HCT116 (cell line): Measurements from ENCODE around the gene BTN1A1. TPM values are rescaled to one million over a fixed set of nuclear protein-coding genes. Genes with fewer than 3 reads are reported as not detected.

Source experiments
- ATAC-seq: fragments of 200-7000 bp; cut with Tn5 transposase; 2 replicates; pipeline ENCODE4 v1.9.1; 2020; ENCODE audit warnings: mild to moderate bottlenecking, moderate library complexity
- BruUV-seq: library from RNA; stranded (reverse); fragments of 400-500 nt; replicated peaks from 2 replicates; lab custom pipeline; 2021; lab: Mats Ljungman, UMichigan
- CTCF ChIA-PET: fragments of 300-600 bp; sonication (Branson Sonifier 250); formaldehyde crosslinking; loops from one replicate; lab custom pipeline; 2021; ENCODE audit warnings: antibody characterized with exemption; lab: Charles Lee
- POLR2A ChIA-PET: fragments of 300-600, 350-600 bp; sonication (Branson Sonifier 250); formaldehyde crosslinking; loops from one replicate; lab custom pipeline; 2021; ENCODE audit warnings: antibody characterized with exemption; lab: Charles Lee
- RAD21 ChIA-PET, 2 experiments: fragments of 300-600 bp; sonication (Branson Sonifier 250); formaldehyde crosslinking; loops; one replicate each; lab custom pipeline; 2023; ENCODE audit warnings: low total read pairs in 2 of 2; ENCODE audit not compliant: uncharacterized antibody in 2 of 2, unreplicated experiment in 2 of 2, low non-redundant PET in 1 of 2; lab: Charles Lee
- DNase-seq: peaks from one replicate; pipeline ENCODE4 v3.0.0-alpha.2; 2010; ENCODE audit warnings: low read depth, low spot score
- H2AFZ ChIP-seq: fragments of 200-600 bp; shearing (Covaris generic), sonication (generic); 2 replicates; pipeline ENCODE4 v1.6.1; 2017; ENCODE audit warnings: low read depth, mixed run types, mixed read lengths, antibody characterized with exemption, low read length; ENCODE audit not compliant: poor library complexity, severe bottlenecking
- H3K27ac ChIP-seq: 2 replicates; pipeline ENCODE4 v1.5.1; 2012; ENCODE audit warnings: low read depth, low read length
- H3K27me3 ChIP-seq: fragments of 200-600 bp; sonication (generic); 2 replicates; pipeline ENCODE4 v1.6.1; 2016; ENCODE audit warnings: mixed run types, low read length, mixed read lengths; ENCODE audit not compliant: insufficient read depth
- H3K36me3 ChIP-seq, 2 experiments: fragments of 200-500 bp in 1 of 2; fragments of 200-600 bp in 1 of 2; sonication (Bioruptor generic) in 1 of 2; sonication (generic) in 1 of 2; 2 replicates each; pipeline versions ENCODE4 v1.5.1 to v1.6.1; 2014 to 2016; ENCODE audit warnings: low read length in 2 of 2, inconsistent platforms in 1 of 2, mixed read lengths in 1 of 2, mixed run types in 1 of 2; ENCODE audit not compliant: insufficient read depth in 2 of 2, control insufficient read depth in 1 of 2
- H3K4me1 ChIP-seq, 2 experiments: fragments of 200-600 bp in 1 of 2; sonication (generic) in 1 of 2; 2 replicates each; pipeline versions ENCODE4 v1.5.1 to v1.6.1; 2012 to 2017; ENCODE audit warnings: low read length in 2 of 2, inconsistent platforms in 1 of 2, mild to moderate bottlenecking in 1 of 2, mixed read lengths in 1 of 2, mixed run types in 1 of 2, moderate library complexity in 1 of 2; ENCODE audit not compliant: insufficient read depth in 2 of 2, control insufficient read depth in 1 of 2
- H3K4me2 ChIP-seq: fragments of 200-600 bp; sonication (generic); 2 replicates; pipeline ENCODE4 v1.6.1; 2017; ENCODE audit warnings: mixed run types, low read length, mixed read lengths
- H3K4me3 ChIP-seq, 2 experiments: fragments of 200-600 bp in 1 of 2; sonication (generic) in 1 of 2; replicated peaks in 1 of 2; 2 replicates each; pipeline ENCODE4 v1.5.1; 2011 to 2016; ENCODE audit warnings: low read length in 2 of 2, control low read depth in 1 of 2, low read depth in 1 of 2, mild to moderate bottlenecking in 1 of 2, mixed read lengths in 1 of 2, mixed run types in 1 of 2
- H3K79me2 ChIP-seq: fragments of 200-600 bp; sonication (generic); 2 replicates; pipeline ENCODE4 v1.6.1; 2017; ENCODE audit warnings: mild to moderate bottlenecking, mixed run types, low read length, moderate library complexity, mixed read lengths; ENCODE audit not compliant: insufficient read depth
- H3K9ac ChIP-seq: fragments of 200-600 bp; sonication (generic); 2 replicates; pipeline ENCODE4 v1.6.1; 2016; ENCODE audit warnings: low read length, mixed read lengths
- H3K9me2 ChIP-seq: fragments of 200-600 bp; sonication (generic), shearing (Covaris generic); 2 replicates; pipeline ENCODE4 v1.6.1; 2017; ENCODE audit warnings: mixed run types, mild to moderate bottlenecking, moderate library complexity; ENCODE audit not compliant: insufficient read depth
- H3K9me3 ChIP-seq, 2 experiments: fragments of 200-500 bp in 1 of 2; fragments of 200-600 bp in 1 of 2; sonication (Bioruptor generic) in 1 of 2; sonication (generic) in 1 of 2; 2 replicates each; pipeline ENCODE4 v1.6.1; 2014 to 2017; ENCODE audit warnings: low read length in 2 of 2, mixed read lengths in 2 of 2, inconsistent platforms in 1 of 2, low read depth in 1 of 2, mild to moderate bottlenecking in 1 of 2, mixed run types in 1 of 2, moderate library complexity in 1 of 2; ENCODE audit not compliant: control insufficient read depth in 1 of 2, insufficient read depth in 1 of 2
- H4K20me1 ChIP-seq: fragments of 200-600 bp; sonication (generic), shearing (Covaris generic); 2 replicates; pipeline ENCODE4 v1.6.1; 2017; ENCODE audit warnings: mixed run types, mild to moderate bottlenecking, moderate library complexity; ENCODE audit not compliant: insufficient read depth
- ATF3 ChIP-seq: IDR thresholded peaks from 2 replicates; pipeline ENCODE4 v1.6.1; 2012
- CBX3 ChIP-seq: IDR thresholded peaks from 2 replicates; pipeline ENCODE4 v1.6.1; 2012; ENCODE audit warnings: low read depth
- CEBPB ChIP-seq: IDR thresholded peaks from 2 replicates; pipeline ENCODE4 v1.6.1; 2012; ENCODE audit warnings: low read depth
- ELF1 ChIP-seq: IDR thresholded peaks from 2 replicates; pipeline ENCODE4 v1.6.1; 2012; ENCODE audit warnings: low read depth, borderline replicate concordance
- EZH2 ChIP-seq: fragments of 200-600 bp; sonication (generic); IDR thresholded peaks from 2 replicates; pipeline ENCODE4 v1.6.1; 2017; ENCODE audit warnings: antibody characterized with exemption, mixed run types
- EZH2phosphoT487 ChIP-seq: fragments of 200-600 bp; IDR thresholded peaks from 2 replicates; pipeline ENCODE4 v1.6.1; 2018; ENCODE audit warnings: antibody characterized with exemption, borderline replicate concordance
- MAX ChIP-seq: IDR thresholded peaks from 2 replicates; pipeline ENCODE4 v1.6.1; 2012
- POLR2AphosphoS5 ChIP-seq: IDR thresholded peaks from 2 replicates; pipeline ENCODE4 v1.6.1; 2011; ENCODE audit warnings: mild to moderate bottlenecking, low read depth, low read length, moderate library complexity
- RAD21 ChIP-seq: IDR thresholded peaks from 2 replicates; pipeline ENCODE4 v1.6.1; 2012; ENCODE audit warnings: low read depth, mild to moderate bottlenecking
- SIN3A ChIP-seq: IDR thresholded peaks from 2 replicates; pipeline ENCODE4 v1.6.1; 2012; ENCODE audit warnings: low read depth
- SRF ChIP-seq: IDR thresholded peaks from 2 replicates; pipeline ENCODE4 v1.6.1; 2012; ENCODE audit warnings: low read depth
- TCF7L2 ChIP-seq: IDR thresholded peaks from 2 replicates; pipeline ENCODE4 v1.7.0; 2011; ENCODE audit warnings: borderline replicate concordance, inconsistent platforms; ENCODE audit not compliant: insufficient read depth, insufficient read length; ENCODE audit errors: extremely low read depth
- YY1 ChIP-seq: IDR thresholded peaks from 2 replicates; pipeline ENCODE4 v1.6.1; 2011; ENCODE audit warnings: low read length, low read depth, moderate library complexity, mild to moderate bottlenecking; ENCODE audit not compliant: insufficient replicate concordance; ENCODE audit errors: extremely low read depth
- ZBTB33 ChIP-seq: IDR thresholded peaks from 2 replicates; pipeline ENCODE4 v1.6.1; 2011; ENCODE audit warnings: mild to moderate bottlenecking, low read length, moderate library complexity; ENCODE audit not compliant: insufficient replicate concordance; ENCODE audit errors: extremely low read depth
- ZFX ChIP-seq: fragments of 450-650 bp; IDR thresholded peaks from 2 replicates; pipeline ENCODE4 v1.6.1; 2017
- intact Hi-C: fragments of 100-400 bp; cut with micrococcal nuclease; formaldehyde crosslinking; loops from 2 replicates; pipeline ENCODE4 v1.10.0; 2022
- total RNA-seq: library from RNA; stranded (reverse); gene quantifications from one replicate; pipeline ENCODE4 v1.2.1, GENCODE V29; 2021; ENCODE audit not compliant: unreplicated experiment

BTN1A1 gene
- total RNA-seq, 1 experiment from 2014 or later, result 0.32 TPM

GRCh38 chr6:26536571-26537159 lies 36.6 kb downstream of the BTN1A1 start (continued):
- TF ChIP-seq ELF1 (no peak), RAD21 (no peak), ZFX (no peak), MAX (no peak), TCF7L2 (no peak)

GRCh38 chr6:26537160-26537845 lies 37.2 kb downstream of the BTN1A1 start:
- POLR2A ChIA-PET, result interaction anchor here (0.7 to 1.6 kb wide), 8 partner anchors 11 to 215 kb away, joined by 3 to 8 read pairs (median 4); no protein-coding TSS in a partner anchor
- no TSS peak for BruUV-seq

More at GRCh38 chr6:26537160-26537845, 37.2 kb downstream of the BTN1A1 start:
- Histone ChIP-seq H3K9me3 (no peaks in the 10 kb centered on the region), H3K79me2 (peaks cover 41% of the 10 kb centered on the region), H3K4me2 (peak overlapping the region; percentile 90), H4K20me1 (no peaks in the 10 kb centered on the region), H3K27me3 (no peaks in the 10 kb centered on the region), H2AFZ (peak overlapping the region; percentile 97), H3K4me3 (peak overlapping the region; percentile 74 to 89), H3K36me3 (no peaks in the 10 kb centered on the region), H3K9me2 (no peaks in the 10 kb centered on the region), H3K27ac (peak overlapping the region; percentile 72)
- CTCF ChIA-PET, result interaction anchor here (0.9 to 2.0 kb wide), 3 partner anchors 19 to 195 kb away, joined by 3 to 7 read pairs (median 3); no protein-coding TSS in a partner anchor
- RAD21 ChIA-PET, result interaction anchor here (0.9 to 2.0 kb wide), 4 partner anchors 58 to 196 kb away, joined by 3 to 10 read pairs (median 4); no protein-coding TSS in a partner anchor
- ATAC-seq (peak; percentile 76), DNase-seq (peak; percentile 92)
- intact Hi-C loops, result loop anchor here (1.0 to 10.0 kb wide), 4 partner anchors 31 to 363 kb away; no protein-coding TSS in a partner anchor
- TF ChIP-seq CBX3, result peak; percentile 96
- no peak for TF ChIP-seq EZH2phosphoT487
- TF ChIP-seq CEBPB, result peak; percentile 85
- peak; percentile 1; the same call in 1 of the 2 replicates for TF ChIP-seq SIN3A
- TF ChIP-seq MAX, result peak; percentile 72
- no peak for TF ChIP-seq SRF
- TF ChIP-seq EZH2, result no peak
- peak; percentile 97 for TF ChIP-seq ATF3
- peak; percentile 72 for TF ChIP-seq YY1
- TF ChIP-seq POLR2AphosphoS5, result peak; percentile 52; the same call in 1 of the 2 replicates
- TF ChIP-seq ELF1, result no peak
- peak; percentile 48 for TF ChIP-seq ZBTB33
- TF ChIP-seq, all 23 proteins: peak for 8
- peak overlapping the region; percentile 87 for H3K9ac ChIP-seq
- peaks cover 14 to 53% of the 10 kb centered on the region in 2 experiments for H3K4me1 ChIP-seq
